Upper lobe of left lung (tissue), 6 donors: ENCODE data around the gene SMYD3. TPM values are rescaled to one million over a fixed set of nuclear protein-coding genes. Genes with fewer than 3 reads are reported as not detected.

ENCODE experiments used
- ATAC-seq, 2 donors: fragments of 200-7000 bp; cut with Tn5 transposase; one replicate each; pipeline ENCODE4 v1.9.1; 2022; ENCODE audit warnings: mild to moderate bottlenecking in 2 of 2, moderate library complexity in 2 of 2; ENCODE audit not compliant: low FRiP score in 2 of 2
- DNase-seq, 2 donors: peaks; one replicate each; pipeline ENCODE4 v3.0.0-alpha.2; 2019 to 2020
- H3K27ac ChIP-seq, 4 donors: fragments of 200-600 bp; sonication (generic); one replicate each; pipeline ENCODE4 v1.5.1; 2016 to 2019
- H3K27me3 ChIP-seq, 4 donors: fragments of 200-600 bp; sonication (generic); one replicate each; pipeline ENCODE4 v1.5.1; 2017 to 2019
- H3K36me3 ChIP-seq, 4 donors: fragments of 200-600 bp; sonication (generic); one replicate each; pipeline ENCODE4 v1.5.1; 2016 to 2019
- H3K4me1 ChIP-seq, 4 donors: fragments of 200-600 bp; sonication (generic); one replicate each; pipeline ENCODE4 v1.5.1; 2018 to 2019
- H3K4me3 ChIP-seq, 4 donors: fragments of 200-600 bp; sonication (generic); one replicate each; pipeline ENCODE4 v1.5.1; 2017 to 2019; ENCODE audit warnings: mild to moderate bottlenecking in 2 of 4, moderate library complexity in 1 of 4
- H3K9me3 ChIP-seq, 4 donors: fragments of 200-600 bp; sonication (generic); one replicate each; pipeline ENCODE4 v1.5.1; 2018 to 2019
- EP300 ChIP-seq, 4 donors: sonication (generic); formaldehyde crosslinking; IDR thresholded peaks; one replicate each; pipeline ENCODE4 v1.5.1; 2017; ENCODE audit warnings: antibody characterized with exemption in 4 of 4, control low read depth in 2 of 4
- POLR2A ChIP-seq, 4 donors: fragments of 450-650 bp; IDR thresholded peaks; one replicate each; pipeline ENCODE4 v1.5.1; 2016 to 2017; ENCODE audit warnings: antibody characterized with exemption in 4 of 4, mild to moderate bottlenecking in 2 of 4
- POLR2AphosphoS5 ChIP-seq, 2 donors: sonication (generic); formaldehyde crosslinking; IDR thresholded peaks; one replicate each; pipeline ENCODE4 v1.5.1; 2017; ENCODE audit warnings: antibody characterized with exemption in 2 of 2
- WGBS, 2 donors: methylation state at CpG; one replicate each; pipeline ENCODE4 v1.1.5; 2017 to 2018; 5-methylcytosine and 5-hydroxymethylcytosine counted together
- total RNA-seq, 6 donors: library from RNA; depleted of rRNA in 4 of 6; stranded (reverse); fragments of >200 nt in 4 of 6; gene quantifications; one replicate each; pipeline versions ENCODE4 v1.1.0 to v1.2.1, GENCODE V29; 2016 to 2021
- TF ChIP-seq, protein P1 (sequence below), 6 experiments: fragments of 450-650 bp in 4 of 6; fragments of 200-600 bp in 2 of 6; sonication (generic) in 2 of 6; IDR thresholded peaks; one replicate each; pipeline ENCODE4 v1.5.1; 2016 to 2019; ENCODE audit warnings: antibody characterized with exemption in 6 of 6
- donor health status: DM: no; HTN: no; CAD: no; lungs with moderate emphysema.
- donor health status: DM: no; HTN: yes; CAD: no; lungs with severe emphysema.

SMYD3 gene
- total RNA-seq, 6 donors from 2014 or later = 22.7 to 109 (median 34.0) TPM

DNA sequence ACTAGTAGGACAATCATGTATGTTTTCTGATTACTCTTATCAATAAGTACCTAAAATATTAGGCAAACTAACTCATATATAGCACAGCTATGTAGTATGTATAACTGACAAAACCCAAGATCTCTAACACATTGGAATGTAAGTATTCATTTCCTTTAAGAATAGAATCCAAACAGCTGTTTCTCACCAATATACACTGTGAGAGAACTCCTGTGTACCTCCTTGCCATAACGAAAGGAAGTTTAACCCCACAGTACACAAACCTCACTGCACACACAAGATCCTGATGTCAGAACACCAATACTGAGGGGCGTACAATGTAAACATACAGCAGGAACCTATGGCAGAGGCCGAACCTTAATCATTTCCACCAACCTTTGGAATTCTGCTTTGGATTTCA lies 113.0 kb downstream of the SMYD3 start:
- TF ChIP-seq EP300 (IDR thresholded peaks at IDR 0.05) (no peak), POLR2A (IDR thresholded peaks at IDR 0.05) (no peak), POLR2AphosphoS5 (IDR thresholded peaks at IDR 0.05) (no peak)
- TF ChIP-seq, protein P1, sequence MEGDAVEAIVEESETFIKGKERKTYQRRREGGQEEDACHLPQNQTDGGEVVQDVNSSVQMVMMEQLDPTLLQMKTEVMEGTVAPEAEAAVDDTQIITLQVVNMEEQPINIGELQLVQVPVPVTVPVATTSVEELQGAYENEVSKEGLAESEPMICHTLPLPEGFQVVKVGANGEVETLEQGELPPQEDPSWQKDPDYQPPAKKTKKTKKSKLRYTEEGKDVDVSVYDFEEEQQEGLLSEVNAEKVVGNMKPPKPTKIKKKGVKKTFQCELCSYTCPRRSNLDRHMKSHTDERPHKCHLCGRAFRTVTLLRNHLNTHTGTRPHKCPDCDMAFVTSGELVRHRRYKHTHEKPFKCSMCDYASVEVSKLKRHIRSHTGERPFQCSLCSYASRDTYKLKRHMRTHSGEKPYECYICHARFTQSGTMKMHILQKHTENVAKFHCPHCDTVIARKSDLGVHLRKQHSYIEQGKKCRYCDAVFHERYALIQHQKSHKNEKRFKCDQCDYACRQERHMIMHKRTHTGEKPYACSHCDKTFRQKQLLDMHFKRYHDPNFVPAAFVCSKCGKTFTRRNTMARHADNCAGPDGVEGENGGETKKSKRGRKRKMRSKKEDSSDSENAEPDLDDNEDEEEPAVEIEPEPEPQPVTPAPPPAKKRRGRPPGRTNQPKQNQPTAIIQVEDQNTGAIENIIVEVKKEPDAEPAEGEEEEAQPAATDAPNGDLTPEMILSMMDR (IDR thresholded peaks at IDR 0.05) = no peak
- 62% methylated on average over 3 of the region's 3 CpGs for WGBS, 2 donors
- H3K9me3 ChIP-seq = peaks cover 0 to 4% (median 0%) of the 10 kb centered on the region in 4 donors
- no peaks in the 10 kb centered on the region for H3K36me3 ChIP-seq
- H3K27me3 ChIP-seq = no peaks in the 10 kb centered on the region
- no peak overlapping the region for H3K27ac ChIP-seq
- DNase-seq (no peak), ATAC-seq (no peak)
- no peaks in the 10 kb centered on the region for H3K4me1 ChIP-seq
- H3K4me3 ChIP-seq = no peak overlapping the region

DNA sequence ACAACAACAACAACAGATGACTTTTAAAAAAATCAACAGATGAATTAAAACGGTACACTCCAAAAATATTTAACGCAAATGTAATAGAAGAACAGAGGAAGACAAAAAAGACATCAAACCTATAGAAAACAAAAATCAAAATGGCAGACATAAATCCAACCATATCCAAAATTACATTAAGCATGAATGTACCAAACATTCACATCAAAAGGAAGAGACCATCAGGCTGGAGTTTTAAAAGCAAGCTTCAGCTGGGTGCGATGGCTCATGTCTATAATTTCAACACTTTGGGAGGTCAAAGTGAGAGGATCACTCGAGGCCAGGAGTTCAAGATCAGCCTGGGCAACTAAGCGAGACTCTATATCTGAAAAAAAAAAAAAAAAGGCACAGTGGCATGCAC lies 116.2 kb downstream of the SMYD3 start:
- Histone ChIP-seq H3K9me3 (peaks cover 0 to 4% (median 0%) of the 10 kb centered on the region in 4 donors), H3K27me3 (no peaks in the 10 kb centered on the region), H3K4me3 (no peak overlapping the region), H3K4me1 (no peaks in the 10 kb centered on the region), H3K27ac (no peak overlapping the region), H3K36me3 (no peaks in the 10 kb centered on the region)
- DNase-seq (no peak), ATAC-seq (no peak)
- 93 to 94% methylated on average over 5 of the region's 5 CpGs for WGBS, 2 donors
- TF ChIP-seq, protein P1 (IDR thresholded peaks at IDR 0.05) = no peak
- TF ChIP-seq POLR2A (IDR thresholded peaks at IDR 0.05) (no peak), EP300 (IDR thresholded peaks at IDR 0.05) (no peak), POLR2AphosphoS5 (IDR thresholded peaks at IDR 0.05) (no peak)

DNA sequence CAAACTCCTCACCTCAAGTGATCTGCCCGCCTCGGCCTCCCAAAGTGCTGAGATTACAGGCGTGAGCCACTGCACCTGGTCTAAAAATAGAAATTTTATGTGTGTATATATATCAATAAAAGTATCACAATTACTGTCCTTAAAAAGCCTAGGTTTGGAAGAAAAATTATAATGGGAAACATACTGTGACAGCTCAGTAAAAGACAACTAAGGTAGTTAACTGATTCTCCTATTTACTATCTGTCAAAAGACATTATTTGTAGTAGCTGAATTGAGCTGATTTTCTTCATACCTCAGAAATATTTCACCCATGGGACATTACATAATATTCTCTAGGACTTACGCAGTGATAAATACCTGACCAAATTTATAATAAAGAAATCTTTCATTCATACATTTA lies 122.5 kb downstream of the SMYD3 start:
- H3K36me3 ChIP-seq = no peaks in the 10 kb centered on the region
- no peak overlapping the region for H3K4me3 ChIP-seq
- TF ChIP-seq EP300 (IDR thresholded peaks at IDR 0.05) (no peak), POLR2A (IDR thresholded peaks at IDR 0.05) (no peak), POLR2AphosphoS5 (IDR thresholded peaks at IDR 0.05) (no peak)
- TF ChIP-seq, protein P1 (IDR thresholded peaks at IDR 0.05) = no peak
- WGBS, 2 donors = 96 to 97% methylated on average over 4 of the region's 4 CpGs
- no peaks in the 10 kb centered on the region for H3K27me3 ChIP-seq
- no peaks in the 10 kb centered on the region for H3K9me3 ChIP-seq
- no peak for ATAC-seq
- DNase-seq = no peak
- no peak overlapping the region for H3K27ac ChIP-seq
- no peaks in the 10 kb centered on the region for H3K4me1 ChIP-seq

DNA sequence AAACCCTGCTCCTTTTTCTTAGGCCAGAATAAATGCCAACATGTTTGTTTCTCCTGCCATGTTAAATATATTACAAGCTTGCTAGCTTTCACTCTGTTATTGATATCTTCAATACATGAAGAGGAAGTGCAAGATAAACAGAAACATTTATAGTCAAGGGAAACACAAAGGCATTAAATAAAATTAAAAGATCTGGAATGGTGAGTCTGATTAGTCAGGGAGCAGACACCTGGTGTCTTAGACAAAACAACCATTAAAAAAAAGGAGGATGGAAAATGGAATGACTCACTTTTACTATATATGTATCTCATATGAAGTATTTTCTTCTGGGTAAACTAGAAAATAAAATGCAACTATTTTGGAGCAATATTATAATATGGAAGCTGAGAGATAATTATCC lies 123.3 kb downstream of the SMYD3 start:
- Histone ChIP-seq H3K9me3 (no peaks in the 10 kb centered on the region), H3K27me3 (no peaks in the 10 kb centered on the region), H3K4me1 (no peaks in the 10 kb centered on the region), H3K4me3 (no peak overlapping the region), H3K36me3 (no peaks in the 10 kb centered on the region), H3K27ac (no peak overlapping the region)
- TF ChIP-seq EP300 (IDR thresholded peaks at IDR 0.05) (no peak), POLR2A (IDR thresholded peaks at IDR 0.05) (no peak), POLR2AphosphoS5 (IDR thresholded peaks at IDR 0.05) (no peak)
- TF ChIP-seq, protein P1 (IDR thresholded peaks at IDR 0.05) = no peak
- ATAC-seq = no peak
- DNase-seq = no peak

DNA sequence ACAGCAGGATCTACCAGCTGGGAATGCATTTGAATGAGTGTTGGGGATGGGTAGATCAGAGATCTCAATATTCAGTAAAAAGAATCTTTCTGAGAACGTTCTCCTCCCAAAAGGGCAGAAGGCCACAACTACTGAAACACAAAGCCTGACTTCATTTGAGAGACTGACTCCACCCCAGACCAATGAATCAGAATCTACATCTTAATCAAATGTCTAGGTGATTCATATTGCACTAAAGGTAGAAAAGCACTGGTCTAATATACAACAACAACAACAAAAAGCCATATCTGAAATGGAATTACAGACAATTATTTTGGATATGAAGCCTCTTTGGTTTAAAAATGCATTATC lies 123.9 kb downstream of the SMYD3 start:
- Histone ChIP-seq H3K27me3 (no peaks in the 10 kb centered on the region), H3K27ac (no peak overlapping the region), H3K4me3 (no peak overlapping the region), H3K4me1 (no peaks in the 10 kb centered on the region), H3K36me3 (no peaks in the 10 kb centered on the region), H3K9me3 (no peaks in the 10 kb centered on the region)
- TF ChIP-seq, protein P1 (IDR thresholded peaks at IDR 0.05) = no peak
- TF ChIP-seq EP300 (IDR thresholded peaks at IDR 0.05) (no peak), POLR2A (IDR thresholded peaks at IDR 0.05) (no peak), POLR2AphosphoS5 (IDR thresholded peaks at IDR 0.05) (no peak)
- DNase-seq (no peak), ATAC-seq (no peak)
- WGBS, 2 donors = 78 to 84% methylated on average over 1 of the region's 1 CpG
